Right lobe of liver (tissue), 4 donors: ENCODE results near the gene GLIPR2.

ENCODE experiments used
- CTCF ChIP-seq, 4 donors: fragments of 200-600 bp in 3 of 4; fragments of 450-650 bp in 1 of 4; IDR thresholded peaks; one replicate each; pipeline versions ENCODE4 v1.5.1 to v1.8.0; 2016 to 2022; ENCODE audit warnings: antibody characterized with exemption in 4 of 4, mild to moderate bottlenecking in 2 of 4
- POLR2A ChIP-seq: fragments of 450-650 bp; IDR thresholded peaks from one replicate; pipeline ENCODE4 v1.6.1; 2017; ENCODE audit warnings: antibody characterized with exemption, mild to moderate bottlenecking
- donor health status: DM: no; HTN: no; CAD: no.
- donor health status: DM: no; HTN: no; CAD: no.
- donor health status: DM: no; HTN: yes; CAD: no.

GRCh38 chr9:36125062-36125855, 11.3 kb upstream of the GLIPR2 start:
- TF ChIP-seq CTCF (IDR thresholded peaks at IDR 0.05) (no peak), POLR2A (no peak)
